PC-9 (cell line): ENCODE measurements around the gene SMIM10L2A. TPM values are rescaled to one million over a fixed set of nuclear protein-coding genes. Genes with fewer than 3 reads are reported as not detected.

Experiments
- BruUV-seq: library from RNA; stranded (reverse); fragments of 400-500 nt; replicated peaks from 2 replicates; lab custom pipeline; 2021; lab: Mats Ljungman, UMichigan
- CTCF ChIA-PET: fragments of 300-600 bp; sonication (Branson Sonifier 250); formaldehyde crosslinking; loops from one replicate; lab custom pipeline; 2022; ENCODE audit warnings: antibody characterized with exemption; lab: Charles Lee
- POLR2A ChIA-PET: fragments of 300-600 bp; sonication (Branson Sonifier 250); formaldehyde crosslinking; loops from one replicate; lab custom pipeline; 2022; ENCODE audit warnings: antibody characterized with exemption; ENCODE audit not compliant: unreplicated experiment; lab: Charles Lee
- DNase-seq, 2 experiments: peaks; one replicate each; pipeline versions ENCODE4 v3.0.0 to v3.0.0-alpha.2; 2015 to 2022; ENCODE audit warnings: mixed read lengths in 1 of 2
- H2AFZ ChIP-seq: fragments of 200-600 bp; sonication (generic); 2 replicates; pipeline ENCODE4 v1.8.1; 2017; ENCODE audit warnings: antibody characterized with exemption
- H3F3A ChIP-seq: fragments of 200-600 bp; sonication (generic); 2 replicates; pipeline ENCODE4 v1.8.1; 2017; ENCODE audit warnings: antibody characterized with exemption, mild to moderate bottlenecking, low read depth; ENCODE audit not compliant: insufficient read depth
- H3K27ac ChIP-seq: fragments of 200-600 bp; sonication (generic); 2 replicates; pipeline ENCODE4 v1.6.1; 2016; ENCODE audit warnings: mixed run types
- H3K27me3 ChIP-seq: fragments of 200-600 bp; sonication (generic); 2 replicates; pipeline ENCODE4 v1.6.1; 2016; ENCODE audit warnings: low read depth, mixed run types; ENCODE audit not compliant: insufficient read depth
- H3K36me3 ChIP-seq: fragments of 200-600 bp; sonication (generic); 2 replicates; pipeline ENCODE4 v1.6.1; 2016; ENCODE audit warnings: low read depth, mixed run types
- H3K4me1 ChIP-seq: fragments of 200-600 bp; sonication (generic); replicated peaks from 2 replicates; pipeline ENCODE4 v1.6.1; 2016; ENCODE audit warnings: mixed run types; ENCODE audit not compliant: insufficient read depth
- H3K4me2 ChIP-seq: fragments of 200-600 bp; sonication (generic); 2 replicates; pipeline ENCODE4 v1.6.1; 2017; ENCODE audit warnings: mixed run types
- H3K4me3 ChIP-seq: fragments of 200-600 bp; sonication (generic); 2 replicates; pipeline ENCODE4 v1.6.1; 2016; ENCODE audit warnings: mixed run types
- H3K79me2 ChIP-seq: fragments of 200-600 bp; sonication (generic); 2 replicates; pipeline ENCODE4 v1.6.1; 2017; ENCODE audit warnings: low read depth, mixed run types
- H3K9me2 ChIP-seq: fragments of 200-600 bp; sonication (generic); 2 replicates; pipeline ENCODE4 v1.8.1; 2017; ENCODE audit warnings: mild to moderate bottlenecking; ENCODE audit not compliant: insufficient read depth
- H3K9me3 ChIP-seq: fragments of 200-600 bp; sonication (generic); 2 replicates; pipeline ENCODE4 v1.8.1; 2016; ENCODE audit warnings: low read depth; ENCODE audit not compliant: insufficient read depth
- H4K20me1 ChIP-seq: fragments of 200-600 bp; sonication (generic); 2 replicates; pipeline ENCODE4 v1.8.1; 2017; ENCODE audit not compliant: insufficient read depth
- CTCF ChIP-seq: fragments of 200-600 bp; sonication (generic); conservative IDR thresholded peaks from 2 replicates; pipeline ENCODE4 v1.6.1; 2017; ENCODE audit warnings: mixed run types, antibody characterized with exemption, mild to moderate bottlenecking, moderate library complexity
- EZH2 ChIP-seq: fragments of 200-600 bp; sonication (generic); IDR thresholded peaks from 2 replicates; pipeline ENCODE4 v1.8.0; 2017; ENCODE audit warnings: antibody characterized with exemption, low read depth
- intact Hi-C: fragments of 100-400 bp; cut with micrococcal nuclease; formaldehyde crosslinking; loops from one replicate; pipeline ENCODE4 v1.10.0; 2022; ENCODE audit not compliant: unreplicated experiment
- total RNA-seq: library from RNA; stranded (reverse); gene quantifications from 2 replicates; pipeline ENCODE4 v1.2.3, GENCODE V29; 2021

The SMIM10L2A gene
- total RNA-seq, 1 experiment from 2014 or later = not detected

- no peak for DNase-seq
- Histone ChIP-seq H3F3A (no peaks in the 10 kb centered on the region), H3K9me2 (no peaks in the 10 kb centered on the region), H2AFZ (no peak overlapping the region), H4K20me1 (no peaks in the 10 kb centered on the region), H3K9me3 (no peaks in the 10 kb centered on the region), H3K79me2 (no peaks in the 10 kb centered on the region), H3K36me3 (no peaks in the 10 kb centered on the region), H3K4me1 (no peaks in the 10 kb centered on the region), H3K4me3 (no peak overlapping the region), H3K27ac (no peak overlapping the region), H3K27me3 (peaks cover 23% of the 10 kb centered on the region), H3K4me2 (no peak overlapping the region)
- CTCF ChIA-PET = no interaction called here
- BruUV-seq = no TSS peak
- POLR2A ChIA-PET = no interaction called here
- TF ChIP-seq CTCF = no peak
- TF ChIP-seq EZH2 = no peak
- intact Hi-C loops = no loop called here
Observed at GRCh38 chrX:135408794-135409193, 12.9 kb upstream of the SMIM10L2A start.

- BruUV-seq = no TSS peak
Observed at GRCh38 chrX:135410861-135411627, 10.7 kb upstream of the SMIM10L2A start.

GRCh38 chrX:135411893-135412292, 9.9 kb upstream of the SMIM10L2A start:
- H2AFZ ChIP-seq = no peak overlapping the region
- no peaks in the 10 kb centered on the region for H4K20me1 ChIP-seq
- no peaks in the 10 kb centered on the region for H3K36me3 ChIP-seq
- intact Hi-C loops = no loop called here
- H3F3A ChIP-seq = no peaks in the 10 kb centered on the region
- no TSS peak for BruUV-seq
- H3K9me2 ChIP-seq = no peaks in the 10 kb centered on the region
- H3K4me3 ChIP-seq = no peak overlapping the region
- no peaks in the 10 kb centered on the region for H3K79me2 ChIP-seq
- TF ChIP-seq CTCF = no peak
- peak in 1 of 2 experiments; percentile 39 for DNase-seq
- ChIA-PET CTCF (no interaction called here), POLR2A (no interaction called here)
- H3K4me2 ChIP-seq = no peak overlapping the region
- H3K4me1 ChIP-seq = peaks cover 10% of the 10 kb centered on the region
- H3K27ac ChIP-seq = no peak overlapping the region
- H3K9me3 ChIP-seq = no peaks in the 10 kb centered on the region
- H3K27me3 ChIP-seq = peaks cover 5% of the 10 kb centered on the region; the same call in 1 of the 2 replicates

More at GRCh38 chrX:135410861-135411627, 10.7 kb upstream of the SMIM10L2A start:
- Histone ChIP-seq H3K27me3 (peaks cover 8% of the 10 kb centered on the region; the same call in 1 of the 2 replicates), H2AFZ (no peak overlapping the region), H3K79me2 (no peaks in the 10 kb centered on the region), H3K4me1 (0 out of 2 replicates have a peak, but pooled peaks cover 3% of the 10 kb centered on the region), H3K4me3 (no peak overlapping the region), H4K20me1 (no peaks in the 10 kb centered on the region), H3F3A (no peaks in the 10 kb centered on the region), H3K27ac (no peak overlapping the region), H3K4me2 (no peak overlapping the region), H3K9me3 (no peaks in the 10 kb centered on the region), H3K9me2 (no peaks in the 10 kb centered on the region), H3K36me3 (no peaks in the 10 kb centered on the region)
- ChIA-PET CTCF (interaction anchor here (0.5 kb wide), 1 partner anchor 783 kb away, joined by 3 read pairs; no protein-coding TSS in a partner anchor), POLR2A (no interaction called here)
- intact Hi-C loops = no loop called here
- DNase-seq = no peak
- TF ChIP-seq EZH2 (no peak), CTCF (no peak)
